MCF 10A (cell line): ENCODE results near the gene IFT88. TPM values are rescaled to one million over a fixed set of nuclear protein-coding genes. Genes with fewer than 3 reads are reported as not detected.
"Not testable (repeated sequence)": the region's sequence is repeated elsewhere in the genome, so short reads cannot be mapped to it uniquely, and the experiment has no call there.

Source experiments
- BruUV-seq: library from RNA; stranded (reverse); fragments of 400-500 nt; replicated peaks from 2 replicates; lab custom pipeline; 2021; lab: Mats Ljungman, UMichigan
- CTCF ChIA-PET: fragments of 300-600 bp; sonication (Branson Sonifier 250); formaldehyde crosslinking; extraction: SDS; loops from one replicate; lab custom pipeline; 2021; ENCODE audit warnings: antibody characterized with exemption, inconsistent platforms; lab: Yijun Ruan, JAX
- POLR2A ChIA-PET: fragments of 300-600, 350-650 bp; sonication (Branson Sonifier 250); formaldehyde crosslinking; extraction: SDS; loops from one replicate; lab custom pipeline; 2020; ENCODE audit warnings: antibody characterized with exemption, inconsistent platforms; lab: Yijun Ruan, JAX
- DNase-seq: peaks from one replicate; pipeline ENCODE4 v3.0.0-alpha.2; 2018; ENCODE audit not compliant: unreplicated experiment
- H3K27ac Mint-ChIP-seq: one replicate; pipeline ENCODE4 v1.8.0; 2022; ENCODE audit warnings: mild to moderate bottlenecking, low read depth, mixed read lengths; ENCODE audit not compliant: unreplicated experiment
- H3K27me3 Mint-ChIP-seq: one replicate; pipeline ENCODE4 v1.8.0; 2022; ENCODE audit warnings: mixed read lengths; ENCODE audit not compliant: insufficient read depth, unreplicated experiment
- H3K36me3 Mint-ChIP-seq: one replicate; pipeline ENCODE4 v1.8.0; 2022; ENCODE audit warnings: mild to moderate bottlenecking, moderate library complexity, mixed read lengths; ENCODE audit not compliant: insufficient read depth, unreplicated experiment
- H3K4me1 Mint-ChIP-seq: one replicate; pipeline ENCODE4 v1.8.0; 2022; ENCODE audit warnings: mixed read lengths; ENCODE audit not compliant: insufficient read depth, unreplicated experiment
- H3K4me3 Mint-ChIP-seq: one replicate; pipeline ENCODE4 v1.8.0; 2022; ENCODE audit warnings: mild to moderate bottlenecking, moderate library complexity, mixed read lengths; ENCODE audit not compliant: unreplicated experiment
- H3K9me3 Mint-ChIP-seq: one replicate; pipeline ENCODE4 v1.8.0; 2022; ENCODE audit warnings: mixed read lengths; ENCODE audit not compliant: unreplicated experiment
- intact Hi-C: fragments of 100-400 bp; cut with micrococcal nuclease; formaldehyde crosslinking; loops from 2 replicates; pipeline ENCODE4 v1.14.1; 2022
- total RNA-seq: library from RNA; stranded (reverse); gene quantifications from 2 replicates; pipeline ENCODE4 v1.2.3, GENCODE V29; 2022
- TF ChIP-seq, protein P1 (sequence below): fragments of 200-600 bp; IDR thresholded peaks from one replicate; pipeline ENCODE4 v1.8.0; 2022; ENCODE audit warnings: antibody characterized with exemption, mild to moderate bottlenecking; ENCODE audit not compliant: unreplicated experiment

IFT88 gene
- total RNA-seq, 1 experiment from 2014 or later = 19.8 TPM

DNA sequence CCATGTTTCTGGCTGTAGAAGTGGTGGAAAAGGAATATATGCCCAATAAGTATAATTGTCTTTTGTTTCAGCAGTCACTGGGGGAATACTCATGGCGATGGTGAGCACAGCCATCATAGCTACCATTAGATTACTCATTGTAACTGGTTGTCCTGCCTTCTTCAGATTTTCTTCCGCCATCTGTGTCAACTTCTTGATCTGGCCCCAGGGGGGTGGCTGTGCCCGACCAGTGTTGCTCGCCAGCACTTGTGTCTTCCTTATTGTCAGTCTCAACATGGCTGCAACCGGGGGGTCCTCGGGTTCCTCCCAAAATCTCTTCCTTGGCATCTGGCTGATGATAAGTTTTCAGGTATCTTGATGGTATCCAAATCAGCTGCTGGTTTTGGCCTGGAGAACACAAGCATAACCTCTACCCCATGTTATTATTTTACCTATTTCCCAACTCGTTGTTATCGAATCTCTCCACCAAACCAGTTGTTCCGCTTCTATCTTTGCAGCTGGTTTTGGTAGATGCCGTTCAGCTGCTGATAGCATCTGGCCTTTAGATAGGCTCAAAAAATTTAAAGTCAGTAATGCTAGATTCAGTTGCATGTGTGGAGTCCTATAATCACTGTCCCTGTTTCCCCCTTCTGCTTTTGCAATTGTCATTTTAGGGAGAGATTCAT is 113.6 kb downstream of the IFT88 start:
- Mint-ChIP-seq H3K4me3 (no peak overlapping the region), H3K36me3 (no peaks in the 10 kb centered on the region), H3K27me3 (no peaks in the 10 kb centered on the region), H3K27ac (no peak overlapping the region), H3K4me1 (no peaks in the 10 kb centered on the region), H3K9me3 (no peaks in the 10 kb centered on the region)
- TF ChIP-seq, protein P1, sequence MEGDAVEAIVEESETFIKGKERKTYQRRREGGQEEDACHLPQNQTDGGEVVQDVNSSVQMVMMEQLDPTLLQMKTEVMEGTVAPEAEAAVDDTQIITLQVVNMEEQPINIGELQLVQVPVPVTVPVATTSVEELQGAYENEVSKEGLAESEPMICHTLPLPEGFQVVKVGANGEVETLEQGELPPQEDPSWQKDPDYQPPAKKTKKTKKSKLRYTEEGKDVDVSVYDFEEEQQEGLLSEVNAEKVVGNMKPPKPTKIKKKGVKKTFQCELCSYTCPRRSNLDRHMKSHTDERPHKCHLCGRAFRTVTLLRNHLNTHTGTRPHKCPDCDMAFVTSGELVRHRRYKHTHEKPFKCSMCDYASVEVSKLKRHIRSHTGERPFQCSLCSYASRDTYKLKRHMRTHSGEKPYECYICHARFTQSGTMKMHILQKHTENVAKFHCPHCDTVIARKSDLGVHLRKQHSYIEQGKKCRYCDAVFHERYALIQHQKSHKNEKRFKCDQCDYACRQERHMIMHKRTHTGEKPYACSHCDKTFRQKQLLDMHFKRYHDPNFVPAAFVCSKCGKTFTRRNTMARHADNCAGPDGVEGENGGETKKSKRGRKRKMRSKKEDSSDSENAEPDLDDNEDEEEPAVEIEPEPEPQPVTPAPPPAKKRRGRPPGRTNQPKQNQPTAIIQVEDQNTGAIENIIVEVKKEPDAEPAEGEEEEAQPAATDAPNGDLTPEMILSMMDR = no peak
- BruUV-seq = no TSS peak
- CTCF ChIA-PET = interaction anchor here (0.6 to 0.9 kb wide), 3 partner anchors 31 to 483 kb away, joined by 3 to 6 read pairs (median 3); no protein-coding TSS in a partner anchor
- DNase-seq = no peak
- POLR2A ChIA-PET = interaction anchor here (0.6 kb wide), 1 partner anchor 214 kb away, joined by 3 read pairs; no protein-coding TSS in a partner anchor
- intact Hi-C loops = no loop called here

GRCh38 chr13:20681481-20681880 is 114.5 kb downstream of the IFT88 start:
- intact Hi-C loops, BruUV-seq, H3K9me3 Mint-ChIP-seq, H3K27me3 Mint-ChIP-seq, H3K27ac Mint-ChIP-seq, H3K36me3 Mint-ChIP-seq, H3K4me1 Mint-ChIP-seq, H3K4me3 Mint-ChIP-seq, DNase-seq: not testable (repeated sequence)
- ChIA-PET POLR2A (interaction anchor here (0.6 kb wide), 1 partner anchor 1168 kb away, joined by 3 read pairs; no protein-coding TSS in a partner anchor), CTCF (interaction anchor here (0.6 to 1.1 kb wide), 4 partner anchors 9 to 484 kb away, joined by 3 to 6 read pairs (median 4); no protein-coding TSS in a partner anchor)

- POLR2A ChIA-PET = interaction anchor here (0.6 kb wide), 1 partner anchor 188 kb away, joined by 3 read pairs; no protein-coding TSS in a partner anchor
- BruUV-seq = no TSS peak
- DNase-seq = no peak
- CTCF ChIA-PET = interaction anchor here (1.1 kb wide), 1 partner anchor 10 kb away, joined by 4 read pairs; no protein-coding TSS in a partner anchor
- no peak overlapping the region for H3K27ac Mint-ChIP-seq
- intact Hi-C loops = no loop called here
- H3K36me3 Mint-ChIP-seq = no peaks in the 10 kb centered on the region
- H3K27me3 Mint-ChIP-seq = no peaks in the 10 kb centered on the region
- no peaks in the 10 kb centered on the region for H3K9me3 Mint-ChIP-seq
- H3K4me3 Mint-ChIP-seq = no peak overlapping the region
- H3K4me1 Mint-ChIP-seq = no peaks in the 10 kb centered on the region
- TF ChIP-seq, protein P1 = no peak
These were observed 115.1 kb downstream of the IFT88 start for GRCh38 chr13:20682061-20682460.

DNA sequence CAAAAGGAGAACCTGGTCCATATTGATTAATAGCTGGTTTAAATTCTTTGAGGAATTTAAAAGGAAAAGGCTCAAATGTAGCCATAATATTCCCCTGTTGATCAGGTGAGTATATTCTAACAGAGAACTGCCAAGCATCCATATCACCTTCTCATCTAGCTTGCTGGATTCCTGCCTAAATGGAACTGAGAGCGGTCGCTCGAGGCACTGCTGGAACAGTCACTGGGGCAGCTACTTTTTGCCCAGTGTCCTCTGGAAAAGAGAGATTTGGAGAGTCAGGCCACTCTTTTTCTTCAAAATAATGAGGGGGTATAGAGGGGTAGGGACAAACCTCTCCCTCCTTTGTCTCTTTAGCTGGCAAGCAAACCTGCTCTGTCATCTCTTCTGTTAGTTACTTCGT is 117.1 kb downstream of the IFT88 start:
- Mint-ChIP-seq H3K4me3 (no peak overlapping the region), H3K9me3 (no peaks in the 10 kb centered on the region), H3K4me1 (no peaks in the 10 kb centered on the region), H3K27me3 (no peaks in the 10 kb centered on the region), H3K36me3 (no peaks in the 10 kb centered on the region), H3K27ac (no peak overlapping the region)
- CTCF ChIA-PET = interaction anchor here (0.8 to 1.3 kb wide), 2 partner anchors 18 to 189 kb away, joined by 3 to 5 read pairs; no protein-coding TSS in a partner anchor
- POLR2A ChIA-PET = interaction anchor here (0.7 kb wide), 1 partner anchor 26 kb away, joined by 3 read pairs; no protein-coding TSS in a partner anchor
- TF ChIP-seq, protein P1 = no peak
- intact Hi-C loops = no loop called here
- no peak for DNase-seq
- no TSS peak for BruUV-seq
